Pancreas (tissue), 10 donors: ENCODE results near the gene LGALS4. TPM values are rescaled to one million over a fixed set of nuclear protein-coding genes. Genes with fewer than 3 reads are reported as not detected.
"Not testable (repeated sequence)": the region's sequence is repeated elsewhere in the genome, so short reads cannot be mapped to it uniquely, and the experiment has no call there.

Experiments used
- ATAC-seq, 4 donors: fragments of 200-7000 bp; cut with Tn5 transposase; one replicate each; pipeline versions ENCODE4 v1.8.0 to v1.9.1; 2020; ENCODE audit warnings: mild to moderate bottlenecking in 4 of 4, moderate library complexity in 4 of 4
- DNase-seq, 6 donors: peaks; one replicate each; pipeline ENCODE4 v3.0.0-alpha.2; 2020
- FAIRE-seq: peaks from 2 replicates; lab custom pipeline; 2012; peaks lifted over from hg19 to GRCh38; lab: Jason Lieb, UNC
- H3K27ac ChIP-seq, 4 donors: fragments of 200-600 bp; sonication (generic); 1 replicate in 3 of 4; 2 replicates in 1 of 4; pipeline versions ENCODE4 v1.5.0 to v1.8.0; 2020
- H3K27me3 ChIP-seq, 4 donors: fragments of 200-600 bp; one replicate each; pipeline ENCODE4 v1.8.0; 2021
- H3K36me3 ChIP-seq, 3 donors: fragments of 200-600 bp; sonication (generic) in 1 of 3; one replicate each; pipeline versions ENCODE4 v1.5.0 to v1.8.0; 2020 to 2021
- H3K4me1 ChIP-seq, 3 donors: fragments of 200-600 bp; one replicate each; pipeline ENCODE4 v1.8.0; 2021
- H3K4me3 ChIP-seq, 4 donors: fragments of 200-600 bp; sonication (generic) in 2 of 4; one replicate each; pipeline versions ENCODE4 v1.5.0 to v1.8.0; 2020 to 2021
- H3K9me3 ChIP-seq, 4 donors: fragments of 200-600 bp; one replicate each; pipeline ENCODE4 v1.8.0; 2021
- WGBS, 2 donors: extraction: QIAGEN DNeasy Blood & Tissue Kit; methylation state at CpG; one replicate each; pipeline ENCODE4 v1.1.7; 2013; 5-methylcytosine and 5-hydroxymethylcytosine counted together
- intact Hi-C, 3 donors: fragments of 100-400 bp; cut with DNase I; formaldehyde crosslinking; loops; one replicate each; pipeline versions ENCODE4 v1.11.1 to v1.14.2; 2022
- polyA plus RNA-seq, 2 donors: library from polyadenylated mRNA; stranded (reverse); fragments of 200-250 nt; gene quantifications; one replicate each; pipeline ENCODE4 v1.2.3, GENCODE V29; 2013
- total RNA-seq, 6 donors: library from RNA; stranded (reverse); fragmentation: NEBNext Ultra II Directional in 4 of 6; extraction: Animal tissue kit (Norgen Biotek cat#: 25700) in 4 of 6; gene quantifications; one replicate each; pipeline versions ENCODE4 v1.2.1 to v1.2.4, GENCODE V29; 2021 to 2023
- TF ChIP-seq, protein P1 (sequence below), 4 donors: fragments of 200-600 bp; sonication (generic) in 3 of 4; IDR thresholded peaks; one replicate each; pipeline versions ENCODE4 v1.5.0 to v1.8.0; 2021; ENCODE audit warnings: antibody characterized with exemption in 4 of 4
- donor health status: healthy with polysubstance abuse.
- donor health status: DM: no; HTN: no; CAD: no; lungs with moderate emphysema.
- donor health status: DM: no; HTN: no; CAD: no.
- donor health status: control.
- donor health status: control.
- donor health status: Bipolar disorder and iron deficiency.
- donor health status: DM: yes; HTN: yes; CAD: no.
- donor health status: DM: no; HTN: no; CAD: no.
- donor health status: DM: no; HTN: no; CAD: no.
- donor health status: DM: yes; HTN: yes; CAD: no.

The LGALS4 gene
- total and polyA plus RNA-seq, 8 donors = 14.2 to 135 (median 73.8) TPM

DNA sequence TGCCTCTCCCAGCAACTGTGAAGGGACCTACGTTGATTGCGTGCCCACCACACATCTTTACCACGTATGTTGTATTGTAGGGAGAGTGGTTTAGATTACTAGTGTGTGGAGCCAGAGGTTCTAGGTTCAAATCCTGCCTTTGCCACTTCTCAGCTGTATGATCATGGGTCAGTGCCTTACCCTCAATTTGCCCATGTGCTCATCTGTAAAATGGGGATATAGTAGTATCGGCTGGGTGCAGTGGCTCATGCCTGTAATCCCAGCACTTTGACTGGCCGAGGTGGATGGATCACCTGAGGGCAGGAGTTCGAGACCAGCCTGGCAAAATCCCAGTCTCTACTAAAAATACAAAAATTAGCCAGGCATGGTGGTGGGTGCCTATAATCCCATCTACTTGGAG lies 578 bp upstream of the LGALS4 start:
- 33 to 34% methylated on average over 6 of the region's 6 CpGs for WGBS, 2 donors
- intact Hi-C loops = no loop called here
- ATAC-seq (no peak), DNase-seq (no peak), FAIRE-seq (no peak)
- H3K4me3 ChIP-seq = no peak overlapping the region
- peak overlapping the region; percentile 43 to 62 (median 50) for H3K27ac ChIP-seq
- H3K9me3 ChIP-seq = no peaks in the 10 kb centered on the region
- H3K27me3 ChIP-seq = no peaks in the 10 kb centered on the region
- TF ChIP-seq, protein P1, sequence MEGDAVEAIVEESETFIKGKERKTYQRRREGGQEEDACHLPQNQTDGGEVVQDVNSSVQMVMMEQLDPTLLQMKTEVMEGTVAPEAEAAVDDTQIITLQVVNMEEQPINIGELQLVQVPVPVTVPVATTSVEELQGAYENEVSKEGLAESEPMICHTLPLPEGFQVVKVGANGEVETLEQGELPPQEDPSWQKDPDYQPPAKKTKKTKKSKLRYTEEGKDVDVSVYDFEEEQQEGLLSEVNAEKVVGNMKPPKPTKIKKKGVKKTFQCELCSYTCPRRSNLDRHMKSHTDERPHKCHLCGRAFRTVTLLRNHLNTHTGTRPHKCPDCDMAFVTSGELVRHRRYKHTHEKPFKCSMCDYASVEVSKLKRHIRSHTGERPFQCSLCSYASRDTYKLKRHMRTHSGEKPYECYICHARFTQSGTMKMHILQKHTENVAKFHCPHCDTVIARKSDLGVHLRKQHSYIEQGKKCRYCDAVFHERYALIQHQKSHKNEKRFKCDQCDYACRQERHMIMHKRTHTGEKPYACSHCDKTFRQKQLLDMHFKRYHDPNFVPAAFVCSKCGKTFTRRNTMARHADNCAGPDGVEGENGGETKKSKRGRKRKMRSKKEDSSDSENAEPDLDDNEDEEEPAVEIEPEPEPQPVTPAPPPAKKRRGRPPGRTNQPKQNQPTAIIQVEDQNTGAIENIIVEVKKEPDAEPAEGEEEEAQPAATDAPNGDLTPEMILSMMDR (IDR thresholded peaks at IDR 0.05) = no peak
- H3K36me3 ChIP-seq = peaks cover 0 to 22% (median 9%) of the 10 kb centered on the region in 3 donors
- peaks cover 0 to 10% (median 9%) of the 10 kb centered on the region in 3 donors for H3K4me1 ChIP-seq

DNA sequence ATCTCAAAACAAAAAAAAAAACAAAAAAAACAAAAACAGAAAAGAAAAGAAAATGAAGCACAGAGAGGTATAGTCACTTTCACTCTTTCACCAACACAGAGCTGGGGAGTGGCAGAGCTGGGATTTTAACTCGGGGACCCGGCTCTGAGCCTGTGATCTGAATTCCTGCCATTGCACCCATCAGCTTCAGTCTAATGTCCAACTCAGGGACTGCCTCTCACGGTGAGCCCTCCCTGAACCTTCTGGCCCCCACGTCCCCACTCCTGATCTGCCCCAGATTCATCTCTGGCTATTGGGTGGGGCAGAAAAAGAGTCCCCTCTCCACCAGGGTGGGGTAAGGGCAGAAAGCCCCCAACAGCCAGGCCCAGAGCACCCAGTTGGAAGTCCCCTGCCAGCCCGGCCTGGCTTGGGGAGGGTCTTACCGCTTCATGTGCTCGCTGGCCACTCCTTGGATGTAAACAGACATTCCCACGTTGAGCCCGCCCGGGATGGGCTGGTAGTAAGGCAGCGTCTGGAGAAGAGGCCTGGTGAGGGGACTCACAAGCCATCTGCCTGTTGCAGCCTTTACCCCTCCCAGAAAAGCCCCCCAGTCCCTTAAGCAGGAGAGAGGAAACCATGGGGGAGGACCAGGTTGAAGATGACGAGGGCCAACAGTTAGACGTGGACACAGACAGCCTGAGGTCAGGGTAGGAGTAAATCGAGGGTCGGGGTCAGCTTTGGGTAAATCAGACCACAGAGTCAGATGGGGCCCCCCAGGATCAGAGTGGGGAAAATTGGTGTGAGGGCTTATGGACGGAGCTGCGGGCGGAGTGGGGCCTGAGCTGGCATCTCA lies 520 bp downstream of the LGALS4 start:
- Histone ChIP-seq H3K4me3 (peak overlapping the region in 2 of 4 donors; percentile 24 to 29), H3K27ac (peak overlapping the region; percentile 22 to 55 (median 44)), H3K4me1 (peaks cover 0 to 10% (median 9%) of the 10 kb centered on the region in 3 donors), H3K36me3 (peaks cover 0 to 19% (median 9%) of the 10 kb centered on the region in 3 donors), H3K27me3 (no peaks in the 10 kb centered on the region), H3K9me3 (no peaks in the 10 kb centered on the region)
- intact Hi-C loops = no loop called here
- 77 to 78% methylated on average over 18 of the region's 18 CpGs for WGBS, 2 donors
- DNase-seq (peak in 1 of 6 donors; percentile 70), FAIRE-seq (no peak), ATAC-seq (no peak)
- TF ChIP-seq, protein P1 (IDR thresholded peaks at IDR 0.05) = no peak

DNA sequence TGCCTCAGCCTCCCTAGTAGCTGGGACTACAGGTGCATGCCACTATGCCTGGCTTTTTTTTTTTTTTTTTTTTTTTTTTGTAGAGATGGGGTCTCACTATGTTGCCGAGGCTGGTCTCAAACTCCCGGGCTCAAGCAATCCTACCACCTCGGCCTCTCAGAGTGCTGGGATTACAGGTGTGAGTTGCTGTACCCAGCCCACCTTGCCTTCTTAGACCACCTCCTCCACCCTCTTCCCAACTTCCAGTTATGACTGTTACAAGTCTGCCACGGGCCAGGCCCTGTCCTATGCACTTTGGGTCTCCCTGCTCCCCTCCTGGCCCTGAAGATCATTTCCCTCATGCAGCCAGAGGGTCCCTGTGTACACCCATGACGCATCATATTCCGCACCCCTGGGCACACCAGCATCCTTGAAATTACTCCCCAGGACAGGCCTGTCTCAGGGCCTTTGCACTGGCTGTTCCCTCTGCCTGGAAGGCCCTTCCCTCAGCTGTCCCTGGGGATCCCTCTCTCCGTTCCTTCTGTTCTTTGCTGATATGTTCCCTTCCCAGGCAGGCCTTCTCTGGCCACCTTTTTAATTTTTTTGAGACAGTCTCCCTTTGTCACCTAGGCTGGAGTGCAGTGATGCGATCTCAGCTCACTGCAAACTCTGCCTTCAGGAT lies 3.0 kb downstream of the LGALS4 start:
- Histone ChIP-seq H3K4me3 (no peak overlapping the region), H3K36me3 (no peaks in the 10 kb centered on the region), H3K4me1 (peaks cover 0 to 10% (median 9%) of the 10 kb centered on the region in 3 donors), H3K27ac (no peak overlapping the region), H3K9me3 (no peaks in the 10 kb centered on the region), H3K27me3 (no peaks in the 10 kb centered on the region)
- TF ChIP-seq, protein P1 (IDR thresholded peaks at IDR 0.05) = no peak
- no peak for DNase-seq
- no peak for FAIRE-seq
- WGBS, 2 donors = 94 to 96% methylated on average over 8 of the region's 8 CpGs
- no peak for ATAC-seq
- intact Hi-C loops = no loop called here

DNA sequence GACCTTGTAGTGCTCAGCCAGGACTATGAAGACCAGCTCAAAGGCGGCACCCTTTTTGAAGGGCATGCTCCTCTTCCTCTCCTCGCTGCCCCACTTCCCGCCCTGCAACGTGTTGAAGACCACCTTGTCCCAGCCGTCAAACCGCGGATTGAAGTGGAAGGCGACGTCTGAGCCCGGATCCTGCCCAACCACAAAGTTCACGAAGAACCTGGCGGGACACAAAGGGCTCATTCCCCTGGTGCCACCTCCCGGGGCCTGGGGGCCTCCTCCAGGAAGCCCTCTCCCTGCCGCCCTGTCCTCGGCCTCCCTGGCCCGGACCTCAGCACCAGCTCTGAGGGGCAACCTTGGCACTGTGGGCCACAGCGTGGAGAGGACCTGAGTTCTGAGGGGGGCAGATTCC lies 4.0 kb downstream of the LGALS4 start:
- Histone ChIP-seq H3K4me1 (peaks cover 0 to 7% (median 7%) of the 10 kb centered on the region in 3 donors), H3K27me3 (no peaks in the 10 kb centered on the region), H3K9me3 (no peaks in the 10 kb centered on the region), H3K4me3 (no peak overlapping the region), H3K36me3 (no peaks in the 10 kb centered on the region), H3K27ac (no peak overlapping the region)
- intact Hi-C loops = no loop called here
- DNase-seq (no peak), FAIRE-seq (no peak), ATAC-seq (no peak)
- 95% methylated on average over 17 of the region's 17 CpGs for WGBS, 2 donors
- TF ChIP-seq, protein P1 (IDR thresholded peaks at IDR 0.05) = no peak

DNA sequence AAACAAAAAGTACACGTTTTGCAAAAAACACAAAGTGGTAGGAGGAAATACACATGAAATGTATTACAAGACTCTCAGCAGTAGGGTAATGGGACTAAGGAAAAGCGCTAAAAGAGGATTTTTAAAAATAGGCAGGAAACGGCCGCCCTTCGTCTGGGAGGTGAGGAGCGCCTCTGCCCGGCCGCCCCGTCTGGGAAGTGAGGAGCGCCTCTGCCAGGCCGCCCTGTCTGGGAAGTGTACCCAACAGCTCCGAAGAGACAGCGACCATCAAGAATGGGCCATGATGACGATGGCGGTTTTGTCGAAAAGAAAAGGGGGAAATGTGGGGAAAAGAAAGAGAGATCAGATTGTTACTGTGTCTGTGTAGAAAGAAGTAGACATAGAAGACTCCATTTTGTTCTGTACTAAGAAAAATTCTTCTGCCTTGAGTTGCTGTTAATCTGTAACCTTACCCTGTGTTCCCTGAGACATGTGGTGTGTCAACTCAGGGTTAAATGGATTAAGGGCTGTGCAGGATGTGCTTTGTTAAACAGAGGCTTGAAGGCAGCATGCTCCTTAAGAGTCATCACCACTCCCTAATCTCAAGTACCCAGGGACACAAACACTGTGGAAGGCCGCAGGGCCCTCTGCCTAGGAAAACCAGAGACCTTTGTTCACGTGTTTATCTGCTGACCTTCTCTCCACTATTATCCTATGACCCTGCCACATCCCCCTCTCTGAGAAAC lies 5.2 kb downstream of the LGALS4 start:
- FAIRE-seq, H3K27me3 ChIP-seq: not testable (repeated sequence)

More for the DNA sequence above, 5.2 kb downstream of the LGALS4 start:
- H3K36me3 ChIP-seq, DNase-seq, H3K9me3 ChIP-seq, H3K27ac ChIP-seq, H3K4me1 ChIP-seq, ATAC-seq, intact Hi-C loops, H3K4me3 ChIP-seq: not testable (repeated sequence)
- WGBS, 2 donors = 79 to 83% methylated on average over 14 of the region's 18 CpGs
